Panc1 (cell line): Measurements from ENCODE around the gene FBXL4. TPM values are rescaled to one million over a fixed set of nuclear protein-coding genes. Genes with fewer than 3 reads are reported as not detected.
A peak's percentile ranks its signal among the peaks of the same experiment; 100 is the strongest.

Experiments
- ATAC-seq: fragments of 200-7000 bp; cut with Tn5 transposase; 2 replicates; pipeline ENCODE4 v1.9.1; 2020; ENCODE audit warnings: mild to moderate bottlenecking, moderate library complexity
- BruUV-seq: library from RNA; stranded (reverse); fragments of 400-500 nt; replicated peaks from 2 replicates; lab custom pipeline; 2021; lab: Mats Ljungman, UMichigan
- CTCF ChIA-PET: fragments of 300-600 bp; sonication (Branson Sonifier 250); formaldehyde crosslinking; loops from one replicate; lab custom pipeline; 2022; ENCODE audit warnings: antibody characterized with exemption; lab: Charles Lee
- POLR2A ChIA-PET: fragments of 300-600 bp; sonication (Branson Sonifier 250); formaldehyde crosslinking; loops from one replicate; lab custom pipeline; 2022; ENCODE audit warnings: antibody characterized with exemption; lab: Charles Lee
- DNase-seq: peaks from one replicate; pipeline ENCODE4 v3.0.0-alpha.2; 2010; ENCODE audit warnings: low read depth, low spot score
- H3K27ac ChIP-seq: 2 replicates; pipeline ENCODE4 v1.5.1; 2011; ENCODE audit warnings: mild to moderate bottlenecking, low read length, inconsistent platforms
- H3K27me3 ChIP-seq: fragments of 200-500 bp; sonication (Bioruptor generic); 2 replicates; pipeline ENCODE4 v1.6.0; 2014; ENCODE audit warnings: low read length, inconsistent platforms; ENCODE audit not compliant: control insufficient read depth, insufficient read depth
- H3K36me3 ChIP-seq: fragments of 200-500 bp; sonication (Bioruptor generic); 2 replicates; pipeline ENCODE4 v1.5.1; 2014; ENCODE audit warnings: inconsistent platforms, mild to moderate bottlenecking, low read length, moderate library complexity; ENCODE audit not compliant: control insufficient read depth, insufficient read depth
- H3K4me1 ChIP-seq: 2 replicates; pipeline ENCODE4 v1.5.1; 2011; ENCODE audit warnings: inconsistent platforms, mild to moderate bottlenecking, low read length, moderate library complexity; ENCODE audit not compliant: control insufficient read depth, insufficient read depth
- H3K4me3 ChIP-seq, 2 experiments: 2 replicates each; pipeline ENCODE4 v1.5.1; 2011 to 2012; ENCODE audit warnings: low read depth in 2 of 2, low read length in 2 of 2, mild to moderate bottlenecking in 2 of 2, inconsistent platforms in 1 of 2, moderate library complexity in 1 of 2
- H3K9me3 ChIP-seq: fragments of 200-500 bp; sonication (Bioruptor generic); 2 replicates; pipeline ENCODE4 v1.5.1; 2014; ENCODE audit warnings: low read depth, mild to moderate bottlenecking, inconsistent platforms, low read length, moderate library complexity; ENCODE audit not compliant: control insufficient read depth, insufficient read depth
- POLR2AphosphoS5 ChIP-seq: IDR thresholded peaks from 2 replicates; pipeline ENCODE4 v1.6.1; 2012; ENCODE audit warnings: mild to moderate bottlenecking, low read depth, low read length, moderate library complexity
- SIN3A ChIP-seq: IDR thresholded peaks from 2 replicates; pipeline ENCODE4 v1.6.1; 2012; ENCODE audit warnings: low read depth, mild to moderate bottlenecking, low read length, moderate library complexity, borderline replicate concordance; ENCODE audit not compliant: insufficient read depth
- TCF7L2 ChIP-seq: IDR thresholded peaks from 2 replicates; pipeline ENCODE4 v1.6.1; 2011; ENCODE audit warnings: mild to moderate bottlenecking, low read depth, low read length, inconsistent platforms
- in situ Hi-C: cut with HindIII; loops from 2 replicates; pipeline ENCODE4 v1.10.0; 2016; ENCODE audit warnings: low sequenced_read_pairs, low pct_unique_long_range_greater_than_20kb
- intact Hi-C: fragments of 100-400 bp; cut with micrococcal nuclease; formaldehyde crosslinking; loops from one replicate; pipeline ENCODE4 v1.10.0; 2022; ENCODE audit not compliant: unreplicated experiment
- total RNA-seq: library from RNA; stranded (reverse); gene quantifications from one replicate; pipeline ENCODE4 v1.2.1, GENCODE V29; 2021; ENCODE audit not compliant: unreplicated experiment
- TF ChIP-seq, protein P1 (sequence below): fragments of 450-650 bp; IDR thresholded peaks from 2 replicates; pipeline ENCODE4 v1.5.1; 2017; ENCODE audit warnings: mild to moderate bottlenecking
- TF ChIP-seq, protein P2 (sequence below), 2 experiments: IDR thresholded peaks; 2 replicates each; pipeline ENCODE4 v1.6.1; 2011 to 2012; ENCODE audit warnings: low read depth in 2 of 2, control low read depth in 1 of 2, low read length in 1 of 2, mild to moderate bottlenecking in 1 of 2, moderate library complexity in 1 of 2; ENCODE audit not compliant: insufficient read depth in 1 of 2

Gene FBXL4
- total RNA-seq, 1 experiment from 2014 or later, result 11.5 TPM

DNA sequence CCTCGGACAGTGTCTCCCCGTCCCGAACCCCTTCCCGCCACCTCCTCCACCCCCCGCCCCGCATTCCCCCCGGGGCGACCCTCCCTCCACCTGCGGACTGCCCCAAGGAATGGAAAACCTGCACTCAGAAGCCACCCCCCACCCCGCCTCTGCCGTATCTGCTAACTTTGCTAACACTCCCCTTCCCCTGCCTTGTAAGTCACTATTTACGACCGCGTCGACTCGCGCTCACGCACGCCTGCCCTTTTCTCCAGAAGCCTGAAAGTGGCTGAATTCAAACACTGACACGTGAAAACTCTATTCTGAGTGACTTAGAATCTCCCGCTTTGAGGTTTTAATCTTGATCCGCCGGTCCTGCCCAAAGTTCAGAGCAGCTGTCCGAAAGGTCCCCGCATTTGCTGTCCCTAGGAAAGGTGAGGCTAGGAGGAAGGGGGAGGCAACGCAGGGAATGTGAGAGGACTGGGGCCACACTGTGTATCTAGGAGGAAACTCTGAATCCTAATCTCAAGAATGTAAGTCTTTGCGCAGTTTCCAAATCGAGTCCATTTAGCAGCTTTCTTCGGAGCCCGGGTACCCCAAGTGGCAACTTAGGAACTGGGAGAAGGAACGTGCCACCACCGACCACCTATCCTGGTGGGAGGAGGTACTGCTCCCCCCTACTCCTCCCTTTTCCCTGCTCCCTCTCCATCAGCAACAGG, 122.7 kb downstream of the FBXL4 start:
- CTCF ChIA-PET, result no interaction called here
- intact Hi-C loops, result no loop called here
- no peak for DNase-seq
- H3K27me3 ChIP-seq, result peaks cover 48% of the 10 kb centered on the region
- no peaks in the 10 kb centered on the region for H3K9me3 ChIP-seq
- in situ Hi-C loops, result no loop called here
- TF ChIP-seq POLR2AphosphoS5, result no peak
- TF ChIP-seq TCF7L2, result no peak
- TF ChIP-seq SIN3A, result no peak
- TF ChIP-seq, protein P1, sequence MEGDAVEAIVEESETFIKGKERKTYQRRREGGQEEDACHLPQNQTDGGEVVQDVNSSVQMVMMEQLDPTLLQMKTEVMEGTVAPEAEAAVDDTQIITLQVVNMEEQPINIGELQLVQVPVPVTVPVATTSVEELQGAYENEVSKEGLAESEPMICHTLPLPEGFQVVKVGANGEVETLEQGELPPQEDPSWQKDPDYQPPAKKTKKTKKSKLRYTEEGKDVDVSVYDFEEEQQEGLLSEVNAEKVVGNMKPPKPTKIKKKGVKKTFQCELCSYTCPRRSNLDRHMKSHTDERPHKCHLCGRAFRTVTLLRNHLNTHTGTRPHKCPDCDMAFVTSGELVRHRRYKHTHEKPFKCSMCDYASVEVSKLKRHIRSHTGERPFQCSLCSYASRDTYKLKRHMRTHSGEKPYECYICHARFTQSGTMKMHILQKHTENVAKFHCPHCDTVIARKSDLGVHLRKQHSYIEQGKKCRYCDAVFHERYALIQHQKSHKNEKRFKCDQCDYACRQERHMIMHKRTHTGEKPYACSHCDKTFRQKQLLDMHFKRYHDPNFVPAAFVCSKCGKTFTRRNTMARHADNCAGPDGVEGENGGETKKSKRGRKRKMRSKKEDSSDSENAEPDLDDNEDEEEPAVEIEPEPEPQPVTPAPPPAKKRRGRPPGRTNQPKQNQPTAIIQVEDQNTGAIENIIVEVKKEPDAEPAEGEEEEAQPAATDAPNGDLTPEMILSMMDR, result no peak
- TF ChIP-seq, protein P2, sequence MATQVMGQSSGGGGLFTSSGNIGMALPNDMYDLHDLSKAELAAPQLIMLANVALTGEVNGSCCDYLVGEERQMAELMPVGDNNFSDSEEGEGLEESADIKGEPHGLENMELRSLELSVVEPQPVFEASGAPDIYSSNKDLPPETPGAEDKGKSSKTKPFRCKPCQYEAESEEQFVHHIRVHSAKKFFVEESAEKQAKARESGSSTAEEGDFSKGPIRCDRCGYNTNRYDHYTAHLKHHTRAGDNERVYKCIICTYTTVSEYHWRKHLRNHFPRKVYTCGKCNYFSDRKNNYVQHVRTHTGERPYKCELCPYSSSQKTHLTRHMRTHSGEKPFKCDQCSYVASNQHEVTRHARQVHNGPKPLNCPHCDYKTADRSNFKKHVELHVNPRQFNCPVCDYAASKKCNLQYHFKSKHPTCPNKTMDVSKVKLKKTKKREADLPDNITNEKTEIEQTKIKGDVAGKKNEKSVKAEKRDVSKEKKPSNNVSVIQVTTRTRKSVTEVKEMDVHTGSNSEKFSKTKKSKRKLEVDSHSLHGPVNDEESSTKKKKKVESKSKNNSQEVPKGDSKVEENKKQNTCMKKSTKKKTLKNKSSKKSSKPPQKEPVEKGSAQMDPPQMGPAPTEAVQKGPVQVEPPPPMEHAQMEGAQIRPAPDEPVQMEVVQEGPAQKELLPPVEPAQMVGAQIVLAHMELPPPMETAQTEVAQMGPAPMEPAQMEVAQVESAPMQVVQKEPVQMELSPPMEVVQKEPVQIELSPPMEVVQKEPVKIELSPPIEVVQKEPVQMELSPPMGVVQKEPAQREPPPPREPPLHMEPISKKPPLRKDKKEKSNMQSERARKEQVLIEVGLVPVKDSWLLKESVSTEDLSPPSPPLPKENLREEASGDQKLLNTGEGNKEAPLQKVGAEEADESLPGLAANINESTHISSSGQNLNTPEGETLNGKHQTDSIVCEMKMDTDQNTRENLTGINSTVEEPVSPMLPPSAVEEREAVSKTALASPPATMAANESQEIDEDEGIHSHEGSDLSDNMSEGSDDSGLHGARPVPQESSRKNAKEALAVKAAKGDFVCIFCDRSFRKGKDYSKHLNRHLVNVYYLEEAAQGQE (IDR thresholded peaks at IDR 0.05; ENCODE audit: insufficient read depth in 1 of 2, low read depth in 2 of 2, low read length in 1 of 2), result no peak
- no peak overlapping the region; a peak in 1 of 4 replicates for H3K4me3 ChIP-seq
- H3K36me3 ChIP-seq, result no peaks in the 10 kb centered on the region
- H3K27ac ChIP-seq, result no peak overlapping the region
- ATAC-seq, result no peak
- H3K4me1 ChIP-seq, result no peaks in the 10 kb centered on the region
- POLR2A ChIA-PET, result no interaction called here
- no TSS peak for BruUV-seq

DNA sequence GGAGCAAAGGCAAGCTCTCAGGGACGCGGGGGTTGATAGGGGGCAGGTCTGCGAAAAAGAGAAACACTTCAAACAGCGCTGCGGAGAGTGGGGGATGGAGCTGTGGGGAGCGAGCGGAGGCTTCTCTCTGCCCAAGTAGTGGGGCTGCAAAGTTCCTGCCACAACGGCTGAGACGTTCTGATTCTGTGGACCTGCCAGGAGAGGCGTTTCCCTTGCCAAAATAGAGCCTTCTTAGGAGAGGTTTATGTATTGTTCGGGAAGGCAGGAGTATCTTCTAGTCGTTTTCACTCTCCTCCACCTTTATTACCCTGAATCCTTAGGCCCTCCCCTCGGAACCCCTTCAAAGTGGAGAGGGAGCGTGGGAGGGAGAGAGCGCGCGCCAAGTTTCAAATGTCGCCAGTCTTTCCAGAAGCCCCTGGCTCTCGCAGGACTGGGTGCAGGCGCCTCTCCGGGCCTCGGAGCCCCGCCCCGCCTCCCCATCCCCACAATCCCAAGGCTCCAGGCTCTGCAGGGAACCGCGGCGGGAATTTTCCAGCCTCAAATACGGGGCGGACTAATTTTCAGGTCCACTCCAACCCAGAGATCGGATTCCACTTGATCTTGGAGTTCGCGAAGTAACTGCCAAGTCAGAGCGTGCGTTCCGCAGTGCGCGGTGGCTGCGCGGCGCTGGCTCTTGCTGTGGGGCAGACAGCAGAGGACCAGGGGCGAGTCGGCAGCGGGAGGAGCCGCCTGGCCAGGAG, 123.4 kb downstream of the FBXL4 start:
- Histone ChIP-seq H3K36me3 (no peaks in the 10 kb centered on the region), H3K9me3 (no peaks in the 10 kb centered on the region), H3K4me3 (peak overlapping the region in 1 of 2 experiments; percentile 14; a peak in 1 of 4 replicates), H3K4me1 (no peaks in the 10 kb centered on the region), H3K27ac (no peak overlapping the region), H3K27me3 (peaks cover 44% of the 10 kb centered on the region)
- POLR2A ChIA-PET, result no interaction called here
- CTCF ChIA-PET, result no interaction called here
- DNase-seq (no peak), ATAC-seq (0 out of 2 replicates have a peak, but pooled peaks have one; percentile 44)
- intact Hi-C loops, result no loop called here
- in situ Hi-C loops, result no loop called here
- TF ChIP-seq, protein P2 (IDR thresholded peaks at IDR 0.05; ENCODE audit: insufficient read depth in 1 of 2, low read depth in 2 of 2, low read length in 1 of 2), result no peak
- TF ChIP-seq SIN3A, result no peak
- TF ChIP-seq, protein P1, result no peak
- BruUV-seq, result no TSS peak
